KMS-11 (cell line): ENCODE data around the gene LY6G6F.

ENCODE experiments used
- H2AFZ ChIP-seq: fragments of 200-600 bp; sonication (generic); 2 replicates; pipeline ENCODE4 v1.6.1; 2016; ENCODE audit warnings: antibody characterized with exemption, mixed run types, low read depth
- H3K27ac ChIP-seq: fragments of 200-600 bp; sonication (generic); 2 replicates; pipeline ENCODE4 v1.6.1; 2016; ENCODE audit warnings: mild to moderate bottlenecking, mixed run types
- H3K27me3 ChIP-seq: fragments of 200-600 bp; sonication (generic); 2 replicates; pipeline ENCODE4 v1.6.1; 2017; ENCODE audit warnings: mild to moderate bottlenecking, low read depth, mixed run types, moderate library complexity; ENCODE audit not compliant: insufficient read depth
- H3K36me3 ChIP-seq: fragments of 200-600 bp; sonication (generic); 2 replicates; pipeline ENCODE4 v1.6.1; 2017; ENCODE audit warnings: mild to moderate bottlenecking, mixed run types; ENCODE audit not compliant: insufficient read depth
- H3K4me1 ChIP-seq: fragments of 200-600 bp; sonication (generic); 2 replicates; pipeline ENCODE4 v1.6.1; 2016; ENCODE audit warnings: mild to moderate bottlenecking, low read depth, mixed run types; ENCODE audit not compliant: poor library complexity, severe bottlenecking
- H3K4me2 ChIP-seq: fragments of 200-600 bp; sonication (generic); 2 replicates; pipeline ENCODE4 v1.7.0; 2016; ENCODE audit warnings: mild to moderate bottlenecking, mixed run types
- H3K4me3 ChIP-seq: fragments of 200-600 bp; sonication (generic); IDR thresholded peaks from 2 replicates; pipeline ENCODE4 v1.6.1; 2017; ENCODE audit warnings: low read depth, low read length, mixed read lengths; ENCODE audit not compliant: insufficient read depth
- H3K79me2 ChIP-seq: fragments of 200-600 bp; sonication (generic); 2 replicates; pipeline ENCODE4 v1.6.1; 2016; ENCODE audit warnings: low read depth, mixed run types; ENCODE audit not compliant: insufficient read depth
- H3K9ac ChIP-seq: fragments of 200-600 bp; sonication (generic); 2 replicates; pipeline ENCODE4 v1.6.1; 2016; ENCODE audit warnings: mild to moderate bottlenecking, mixed run types
- H4K20me1 ChIP-seq: fragments of 200-600 bp; sonication (generic); 2 replicates; pipeline ENCODE4 v1.6.1; 2016; ENCODE audit warnings: mild to moderate bottlenecking, mixed run types; ENCODE audit not compliant: insufficient read depth
- CTCF ChIP-seq: fragments of 200-600 bp; sonication (generic); conservative IDR thresholded peaks from 2 replicates; pipeline ENCODE4 v1.6.1; 2017; ENCODE audit warnings: low read depth, mild to moderate bottlenecking, antibody characterized with exemption, low read length, moderate library complexity, mixed read lengths

Gene LY6G6F

GRCh38 chr6:31728767-31729514, 22.3 kb downstream of the LY6G6F start, which contains the start of gene DDAH2:
TSS of gene DDAH2 (minus strand) at chr6:31729299. CDS start at chr6:31729161, 138 bp downstream.
- no peak within 1 kb of the TSS; the same call in 1 of the 2 replicates for H3K9ac ChIP-seq
- peak; percentile 91 for TF ChIP-seq CTCF
- H3K4me3 ChIP-seq: peak within 1 kb of the TSS; percentile 35
- peaks cover 23% of the 10 kb centered on the region for H3K4me1 ChIP-seq
- H4K20me1 ChIP-seq: no peaks in the 10 kb centered on the region
- no peaks in the 10 kb centered on the region for H3K27me3 ChIP-seq
- H3K4me2 ChIP-seq: peak within 1 kb of the TSS; percentile 52
- peaks cover 7% of the 10 kb centered on the region; the same call in 1 of the 2 replicates for H3K36me3 ChIP-seq
- peak within 1 kb of the TSS; percentile 65 for H2AFZ ChIP-seq
- peaks cover 8% of the 10 kb centered on the region; the same call in 1 of the 2 replicates for H3K79me2 ChIP-seq
- H3K27ac ChIP-seq: no peak within 1 kb of the TSS

- Histone ChIP-seq H4K20me1 (no peaks in the 10 kb centered on the region), H3K79me2 (peaks cover 14% of the 10 kb centered on the region; the same call in 1 of the 2 replicates), H2AFZ (peak overlapping the region; percentile 65), H3K9ac (no peak overlapping the region; the same call in 1 of the 2 replicates), H3K4me1 (peaks cover 27% of the 10 kb centered on the region), H3K27me3 (no peaks in the 10 kb centered on the region), H3K27ac (no peak overlapping the region), H3K36me3 (peaks cover 7% of the 10 kb centered on the region; the same call in 1 of the 2 replicates), H3K4me3 (peak overlapping the region; percentile 35), H3K4me2 (peak overlapping the region; percentile 52)
- peak; percentile 47 for TF ChIP-seq CTCF
Observed at GRCh38 chr6:31729515-31729978, 22.9 kb downstream of the LY6G6F start.

GRCh38 chr6:31729979-31730630, 23.4 kb downstream of the LY6G6F start:
- Histone ChIP-seq H3K27me3 (no peaks in the 10 kb centered on the region), H3K9ac (no peak overlapping the region; the same call in 1 of the 2 replicates), H3K4me3 (peak overlapping the region; percentile 35), H3K36me3 (peaks cover 7% of the 10 kb centered on the region; the same call in 1 of the 2 replicates), H3K79me2 (peaks cover 20% of the 10 kb centered on the region; the same call in 1 of the 2 replicates), H3K4me2 (peak overlapping the region; percentile 52), H2AFZ (peak overlapping the region; percentile 65), H3K27ac (no peak overlapping the region), H3K4me1 (peaks cover 27% of the 10 kb centered on the region), H4K20me1 (no peaks in the 10 kb centered on the region)
- no peak for TF ChIP-seq CTCF

GRCh38 chr6:31730631-31731086, 24.0 kb downstream of the LY6G6F start:
- Histone ChIP-seq H4K20me1 (no peaks in the 10 kb centered on the region), H3K9ac (no peak overlapping the region), H3K27ac (no peak overlapping the region), H3K4me2 (peak overlapping the region; percentile 52; the same call in 1 of the 2 replicates), H3K79me2 (peaks cover 25% of the 10 kb centered on the region), H3K36me3 (peaks cover 7% of the 10 kb centered on the region; the same call in 1 of the 2 replicates), H3K4me1 (peaks cover 27% of the 10 kb centered on the region), H2AFZ (no peak overlapping the region), H3K4me3 (no peak overlapping the region), H3K27me3 (no peaks in the 10 kb centered on the region)
- TF ChIP-seq CTCF: no peak
